ENCODE measurements around the gene ZCWPW1.

ZCWPW1 gene

DNA sequence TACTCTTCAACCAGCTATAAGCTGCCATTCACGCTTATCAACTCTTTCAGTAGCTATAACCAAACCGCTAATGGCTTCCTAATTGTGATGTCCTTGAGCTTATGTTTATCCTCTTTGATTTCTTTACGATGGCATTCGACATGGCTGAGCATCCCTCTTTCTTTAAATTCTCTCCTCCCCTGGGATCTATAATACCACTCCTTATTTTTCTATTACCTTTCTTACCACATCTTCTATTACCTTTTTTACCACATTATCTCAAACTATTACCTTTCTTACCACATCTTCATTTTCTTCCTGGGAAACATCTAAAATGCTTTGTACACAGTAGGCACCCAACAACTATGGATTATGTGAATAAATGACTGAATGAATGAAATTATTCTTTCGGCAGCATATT, 13.1 kb downstream of the ZCWPW1 start:
- Histone ChIP-seq H3K9me3 (ENCODE audit: severe bottlenecking) (no peaks in the 10 kb centered on the region), H3K27me3 (ENCODE audit: insufficient read depth, poor library complexity, severe bottlenecking) (no peaks in the 10 kb centered on the region), H3K4me3 (ENCODE audit: severe bottlenecking) (no peak overlapping the region), H3K4me1 (ENCODE audit: insufficient read depth, poor library complexity, severe bottlenecking) (no peaks in the 10 kb centered on the region), H3K36me3 (ENCODE audit: low read depth) (no peaks in the 10 kb centered on the region), H3K27ac (ENCODE audit: poor library complexity, severe bottlenecking) (no peak overlapping the region)
- ATAC-seq (ENCODE audit: low read depth) (no peak), DNase-seq (ENCODE audit: low spot score) (no peak)
- TF ChIP-seq, protein P1, sequence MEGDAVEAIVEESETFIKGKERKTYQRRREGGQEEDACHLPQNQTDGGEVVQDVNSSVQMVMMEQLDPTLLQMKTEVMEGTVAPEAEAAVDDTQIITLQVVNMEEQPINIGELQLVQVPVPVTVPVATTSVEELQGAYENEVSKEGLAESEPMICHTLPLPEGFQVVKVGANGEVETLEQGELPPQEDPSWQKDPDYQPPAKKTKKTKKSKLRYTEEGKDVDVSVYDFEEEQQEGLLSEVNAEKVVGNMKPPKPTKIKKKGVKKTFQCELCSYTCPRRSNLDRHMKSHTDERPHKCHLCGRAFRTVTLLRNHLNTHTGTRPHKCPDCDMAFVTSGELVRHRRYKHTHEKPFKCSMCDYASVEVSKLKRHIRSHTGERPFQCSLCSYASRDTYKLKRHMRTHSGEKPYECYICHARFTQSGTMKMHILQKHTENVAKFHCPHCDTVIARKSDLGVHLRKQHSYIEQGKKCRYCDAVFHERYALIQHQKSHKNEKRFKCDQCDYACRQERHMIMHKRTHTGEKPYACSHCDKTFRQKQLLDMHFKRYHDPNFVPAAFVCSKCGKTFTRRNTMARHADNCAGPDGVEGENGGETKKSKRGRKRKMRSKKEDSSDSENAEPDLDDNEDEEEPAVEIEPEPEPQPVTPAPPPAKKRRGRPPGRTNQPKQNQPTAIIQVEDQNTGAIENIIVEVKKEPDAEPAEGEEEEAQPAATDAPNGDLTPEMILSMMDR (IDR thresholded peaks at IDR 0.05; ENCODE audit: poor library complexity, severe bottlenecking), result no peak

DNA sequence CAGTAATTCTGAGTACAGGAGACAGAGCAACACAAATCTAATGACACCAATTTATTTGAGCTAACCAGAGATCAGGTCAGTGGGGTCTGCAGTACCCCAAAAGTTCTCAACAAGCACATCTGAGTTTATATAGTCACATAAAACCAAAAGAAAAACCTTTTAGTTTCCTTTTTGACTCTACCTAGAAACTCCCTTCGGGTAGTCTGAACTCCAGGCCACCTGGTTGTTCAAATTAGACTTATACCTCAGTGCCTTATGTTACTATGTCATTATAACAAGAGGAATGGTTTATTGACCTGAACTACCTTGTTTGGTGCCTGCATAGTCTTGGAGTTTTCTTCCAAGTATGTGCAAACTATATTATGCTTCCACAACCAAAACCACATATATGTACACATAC, 14.6 kb downstream of the ZCWPW1 start:
- Histone ChIP-seq H3K4me1 (ENCODE audit: insufficient read depth, poor library complexity, severe bottlenecking) (no peaks in the 10 kb centered on the region), H3K4me3 (ENCODE audit: severe bottlenecking) (no peak overlapping the region), H3K36me3 (ENCODE audit: low read depth) (no peaks in the 10 kb centered on the region), H3K27me3 (ENCODE audit: insufficient read depth, poor library complexity, severe bottlenecking) (no peaks in the 10 kb centered on the region), H3K9me3 (ENCODE audit: severe bottlenecking) (no peaks in the 10 kb centered on the region), H3K27ac (ENCODE audit: poor library complexity, severe bottlenecking) (no peak overlapping the region)
- ATAC-seq (ENCODE audit: low read depth) (no peak), DNase-seq (ENCODE audit: low spot score) (no peak)
- TF ChIP-seq, protein P1 (IDR thresholded peaks at IDR 0.05; ENCODE audit: poor library complexity, severe bottlenecking), result no peak

DNA sequence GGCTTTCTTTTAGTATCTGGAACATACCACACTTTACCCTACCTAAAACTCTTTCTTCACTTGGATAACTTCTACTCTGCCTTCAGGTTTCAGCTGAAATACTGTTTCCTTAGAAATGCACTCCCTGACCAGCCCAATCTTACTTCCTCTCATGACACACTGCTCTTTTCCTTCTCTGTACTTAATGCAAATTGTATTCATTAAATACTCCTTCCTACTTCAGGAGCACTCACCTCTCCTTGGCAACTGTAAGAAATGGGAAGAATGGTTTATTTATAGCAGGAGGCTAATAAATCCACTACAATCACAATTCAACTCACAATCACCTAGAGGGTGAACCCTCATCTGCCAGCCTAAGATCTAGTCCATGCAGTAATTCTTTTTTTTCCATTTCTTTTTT, 15.2 kb downstream of the ZCWPW1 start:
- H3K9me3 ChIP-seq (ENCODE audit: severe bottlenecking), result no peaks in the 10 kb centered on the region
- TF ChIP-seq, protein P1 (IDR thresholded peaks at IDR 0.05; ENCODE audit: poor library complexity, severe bottlenecking), result no peak
- DNase-seq (ENCODE audit: low spot score), result no peak
- no peaks in the 10 kb centered on the region for H3K4me1 ChIP-seq (ENCODE audit: insufficient read depth, poor library complexity, severe bottlenecking)
- H3K36me3 ChIP-seq (ENCODE audit: low read depth), result no peaks in the 10 kb centered on the region
- no peak overlapping the region for H3K27ac ChIP-seq (ENCODE audit: poor library complexity, severe bottlenecking)
- ATAC-seq (ENCODE audit: low read depth), result peak; percentile 17; the same call in 1 of the 3 replicates
- no peak overlapping the region for H3K4me3 ChIP-seq (ENCODE audit: severe bottlenecking)
- H3K27me3 ChIP-seq (ENCODE audit: insufficient read depth, poor library complexity, severe bottlenecking), result no peaks in the 10 kb centered on the region

DNA sequence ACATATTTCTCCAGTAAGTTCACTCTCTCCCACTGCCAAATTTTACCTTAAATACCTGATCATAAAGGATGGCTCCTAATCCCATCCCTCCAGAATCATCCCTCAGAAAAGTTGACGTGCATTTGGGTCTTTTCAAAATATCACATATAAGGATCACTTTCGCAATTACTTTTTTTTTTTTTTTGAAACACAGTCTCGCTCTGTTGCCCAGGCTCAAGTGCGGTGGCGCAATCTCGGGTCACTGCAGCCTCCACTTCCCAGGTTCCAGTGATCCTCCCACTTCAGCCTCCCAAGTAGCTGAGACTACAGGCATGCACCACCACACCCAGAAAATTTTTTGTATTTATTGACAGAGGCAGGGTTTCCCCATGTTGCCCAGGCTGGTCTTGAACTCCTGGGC, 17.4 kb downstream of the ZCWPW1 start:
- TF ChIP-seq, protein P1 (IDR thresholded peaks at IDR 0.05; ENCODE audit: poor library complexity, severe bottlenecking), result no peak
- DNase-seq (ENCODE audit: low spot score) (no peak), ATAC-seq (ENCODE audit: low read depth) (no peak)
- Histone ChIP-seq H3K9me3 (ENCODE audit: severe bottlenecking) (no peaks in the 10 kb centered on the region), H3K36me3 (ENCODE audit: low read depth) (no peaks in the 10 kb centered on the region), H3K4me1 (ENCODE audit: insufficient read depth, poor library complexity, severe bottlenecking) (no peaks in the 10 kb centered on the region), H3K4me3 (ENCODE audit: severe bottlenecking) (no peak overlapping the region), H3K27ac (ENCODE audit: poor library complexity, severe bottlenecking) (no peak overlapping the region), H3K27me3 (ENCODE audit: insufficient read depth, poor library complexity, severe bottlenecking) (no peaks in the 10 kb centered on the region)

DNA sequence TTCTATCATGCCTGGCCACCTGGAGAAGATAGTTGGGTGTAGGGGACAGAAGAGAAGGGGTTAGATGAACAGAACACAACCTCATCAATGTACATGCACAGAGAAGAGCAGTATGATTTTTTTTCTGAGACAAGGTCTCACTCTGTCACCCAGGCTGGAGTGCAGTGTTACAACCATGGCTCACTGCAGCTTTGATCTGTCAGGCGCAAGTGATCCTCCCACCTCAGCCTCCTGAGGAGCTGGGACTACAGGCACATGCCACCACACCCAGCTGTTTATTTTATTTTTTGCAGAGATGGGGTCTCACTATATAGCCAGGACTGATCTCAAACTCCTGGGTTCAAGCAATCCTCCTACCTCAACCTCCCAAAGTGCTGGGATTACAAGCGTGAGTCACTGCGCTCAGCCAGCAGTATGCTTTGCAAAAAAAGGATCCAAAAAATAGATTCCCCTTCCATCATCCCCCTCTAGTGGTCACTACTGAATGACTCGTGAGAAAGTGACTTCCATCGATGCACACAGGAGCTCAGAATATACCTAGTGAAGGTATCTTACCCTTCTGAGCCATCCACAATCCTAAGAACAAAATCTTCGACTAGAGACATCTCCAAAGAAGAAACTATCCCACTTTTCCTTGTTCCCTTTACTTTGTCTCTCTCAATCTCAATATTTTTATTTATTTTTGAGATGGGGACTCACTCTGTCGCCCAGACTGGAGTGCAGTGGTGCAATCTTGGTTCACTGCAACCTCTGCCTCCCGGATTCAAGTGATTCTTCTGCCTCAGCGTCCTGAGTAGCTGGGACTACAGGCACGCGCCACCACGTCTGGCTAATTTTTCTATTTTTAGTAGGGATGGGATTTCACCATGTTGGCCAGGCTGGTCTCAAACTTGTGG, 21.0 kb downstream of the ZCWPW1 start:
- peak; percentile 85 for ATAC-seq (ENCODE audit: low read depth)

More for the DNA sequence above, 21.0 kb downstream of the ZCWPW1 start:
- Histone ChIP-seq H3K27ac (ENCODE audit: poor library complexity, severe bottlenecking) (no peak overlapping the region), H3K9me3 (ENCODE audit: severe bottlenecking) (no peaks in the 10 kb centered on the region), H3K36me3 (ENCODE audit: low read depth) (no peaks in the 10 kb centered on the region), H3K4me1 (ENCODE audit: insufficient read depth, poor library complexity, severe bottlenecking) (no peaks in the 10 kb centered on the region), H3K4me3 (ENCODE audit: severe bottlenecking) (no peak overlapping the region), H3K27me3 (ENCODE audit: insufficient read depth, poor library complexity, severe bottlenecking) (no peaks in the 10 kb centered on the region)
- DNase-seq (ENCODE audit: low spot score), result no peak
- TF ChIP-seq, protein P1 (IDR thresholded peaks at IDR 0.05; ENCODE audit: poor library complexity, severe bottlenecking), result peak; percentile 78

All from RWPE2 (cell line).